Transverse colon (tissue), 4 donors: ENCODE measurements around the gene MSH3. TPM values are rescaled to one million over a fixed set of nuclear protein-coding genes. Genes with fewer than 3 reads are reported as not detected.

Experiments used
- DNase-seq: peaks from one replicate; pipeline ENCODE4 v3.0.0-alpha.2; 2019
- H3K27ac ChIP-seq, 4 donors: fragments of 200-600 bp; sonication (generic); 2 replicates each; pipeline ENCODE4 v1.5.1; 2016 to 2018; ENCODE audit warnings: inconsistent platforms in 4 of 4
- H3K27me3 ChIP-seq: fragments of 200-600 bp; sonication (generic); 2 replicates; pipeline ENCODE4 v1.5.1; 2017; ENCODE audit warnings: inconsistent platforms
- H3K36me3 ChIP-seq, 4 donors: fragments of 200-600 bp; sonication (generic); 2 replicates each; pipeline ENCODE4 v1.5.1; 2017 to 2019; ENCODE audit warnings: inconsistent platforms in 4 of 4
- H3K4me1 ChIP-seq, 4 donors: fragments of 200-600 bp; sonication (generic); 2 replicates each; pipeline ENCODE4 v1.5.1; 2017 to 2020; ENCODE audit warnings: inconsistent platforms in 4 of 4
- H3K4me3 ChIP-seq, 4 donors: fragments of 200-600 bp; sonication (generic); 1 replicate in 1 of 4; 2 replicates in 3 of 4; pipeline versions ENCODE4 v1.5.1 to v1.6.1; 2017 to 2019; ENCODE audit warnings: inconsistent platforms in 4 of 4
- H3K9me3 ChIP-seq, 2 donors: fragments of 200-600 bp; sonication (generic); 2 replicates each; pipeline ENCODE4 v1.5.1; 2017 to 2019; ENCODE audit warnings: inconsistent platforms in 2 of 2
- CTCF ChIP-seq, 5 experiments: fragments of 200-600 bp in 3 of 5; fragments of 450-650 bp in 2 of 5; sonication (generic) in 3 of 5; IDR thresholded peaks; 1 replicate in 2 of 5; 2 replicates in 3 of 5; pipeline ENCODE4 v1.5.1; 2016 to 2017; ENCODE audit warnings: antibody characterized with exemption in 5 of 5, inconsistent platforms in 3 of 5, mild to moderate bottlenecking in 2 of 5, moderate library complexity in 1 of 5
- EP300 ChIP-seq: sonication (generic); formaldehyde crosslinking; IDR thresholded peaks from one replicate; pipeline ENCODE4 v1.6.1; 2017; ENCODE audit warnings: antibody characterized with exemption, low read depth
- POLR2A ChIP-seq: fragments of 450-650 bp; IDR thresholded peaks from one replicate; pipeline ENCODE4 v1.6.1; 2016; ENCODE audit warnings: antibody characterized with exemption, mild to moderate bottlenecking, moderate library complexity
- POLR2AphosphoS5 ChIP-seq, 3 donors: sonication (generic); formaldehyde crosslinking; IDR thresholded peaks; one replicate each; pipeline ENCODE4 v1.6.1; 2016; ENCODE audit warnings: antibody characterized with exemption in 3 of 3
- WGBS, 2 donors: methylation state at CpG; one replicate each; pipeline ENCODE4 v1.1.5; 2018; ENCODE audit warnings: low coverage in 1 of 2; 5-methylcytosine and 5-hydroxymethylcytosine counted together
- in situ Hi-C, 4 donors: fragments of 200-750 bp; cut with MboI; loops; one replicate each; pipeline versions ENCODE4 v1.15.0 to v1.15.1; 2017; ENCODE audit warnings: low sequenced_read_pairs in 3 of 4, low pct_ligation_motif_present in 1 of 4, low pct_unique_long_range_greater_than_20kb in 1 of 4
- intact Hi-C: fragments of 100-400 bp; cut with DNase I; formaldehyde crosslinking; loops from one replicate; pipeline ENCODE4 v1.15.1; 2023; ENCODE audit warnings: low total_unique reads
- total RNA-seq, 4 donors: library from RNA; depleted of rRNA; stranded (reverse); fragments of >200 nt; gene quantifications; one replicate each; pipeline ENCODE4 v1.1.0, GENCODE V29; 2016

Gene MSH3
- total RNA-seq, 4 donors from 2014 or later = 6.4 to 22.2 (median 17.2) TPM

- Histone ChIP-seq H3K4me3 (no peak overlapping the region), H3K27ac (no peak overlapping the region), H3K4me1 (peaks cover 3 to 25% (median 4%) of the 10 kb centered on the region in 4 donors), H3K36me3 (no peaks in the 10 kb centered on the region), H3K27me3 (no peaks in the 10 kb centered on the region), H3K9me3 (no peaks in the 10 kb centered on the region)
- intact Hi-C loops (no loop called here), in situ Hi-C loops (loop anchor here in 2 of 4 donors (25.0 kb wide), 1 partner anchor 489 kb away; no protein-coding TSS in a partner anchor)
- whole genome bisulfite sequencing, 2 donors = 86 to 100% methylated on average over 1 to 5 of the region's 5 CpGs
- TF ChIP-seq POLR2AphosphoS5 (IDR thresholded peaks at IDR 0.05) (no peak), POLR2A (no peak)
- DNase-seq = no peak
Measured at GRCh38 chr5:80698369-80698768, 43.9 kb downstream of the MSH3 start.

GRCh38 chr5:80701597-80701996 lies 47.1 kb downstream of the MSH3 start:
- no peaks in the 10 kb centered on the region for H3K27me3 ChIP-seq
- in situ Hi-C loops (no loop called here), intact Hi-C loops (no loop called here)
- no peaks in the 10 kb centered on the region for H3K9me3 ChIP-seq
- DNase-seq = no peak
- H3K27ac ChIP-seq = no peak overlapping the region
- H3K36me3 ChIP-seq = no peaks in the 10 kb centered on the region
- WGBS, 2 donors = 61 to 94% methylated on average over 1 of the region's 1 CpG
- no peak overlapping the region for H3K4me3 ChIP-seq
- TF ChIP-seq POLR2A (no peak), CTCF (IDR thresholded peaks at IDR 0.05) (no peak), POLR2AphosphoS5 (IDR thresholded peaks at IDR 0.05) (no peak), EP300 (no peak)
- H3K4me1 ChIP-seq = peaks cover 1 to 16% (median 3%) of the 10 kb centered on the region in 4 donors

GRCh38 chr5:80703291-80703690 lies 48.8 kb downstream of the MSH3 start:
- H3K27ac ChIP-seq = no peak overlapping the region
- no peak for TF ChIP-seq POLR2AphosphoS5 (IDR thresholded peaks at IDR 0.05)
- TF ChIP-seq POLR2A = no peak
- no peak for TF ChIP-seq CTCF (IDR thresholded peaks at IDR 0.05)
- TF ChIP-seq EP300 = no peak
- peaks cover 0 to 4% (median 0%) of the 10 kb centered on the region in 4 donors for H3K36me3 ChIP-seq
- DNase-seq = no peak
- no peaks in the 10 kb centered on the region for H3K9me3 ChIP-seq
- in situ Hi-C loops (no loop called here), intact Hi-C loops (no loop called here)
- H3K4me3 ChIP-seq = no peak overlapping the region
- no peaks in the 10 kb centered on the region for H3K4me1 ChIP-seq
- no peaks in the 10 kb centered on the region for H3K27me3 ChIP-seq

- DNase-seq = no peak
- H3K27me3 ChIP-seq = no peaks in the 10 kb centered on the region
- WGBS, 2 donors = 72 to 86% methylated on average over 1 to 5 of the region's 5 CpGs
- H3K36me3 ChIP-seq = peaks cover 0 to 4% (median 0%) of the 10 kb centered on the region in 4 donors
- H3K27ac ChIP-seq = no peak overlapping the region
- TF ChIP-seq EP300 = no peak
- TF ChIP-seq CTCF (IDR thresholded peaks at IDR 0.05) = no peak
- no peak for TF ChIP-seq POLR2AphosphoS5 (IDR thresholded peaks at IDR 0.05)
- no peak for TF ChIP-seq POLR2A
- in situ Hi-C loops = no loop called here
- H3K4me1 ChIP-seq = no peaks in the 10 kb centered on the region
- H3K9me3 ChIP-seq = no peaks in the 10 kb centered on the region
- intact Hi-C loops = no loop called here
- no peak overlapping the region for H3K4me3 ChIP-seq
Measured at GRCh38 chr5:80703747-80704146, 49.3 kb downstream of the MSH3 start.

- H3K9me3 ChIP-seq = no peaks in the 10 kb centered on the region
- TF ChIP-seq POLR2A = no peak
- intact Hi-C loops (no loop called here), in situ Hi-C loops (no loop called here)
- no peak overlapping the region for H3K27ac ChIP-seq
- DNase-seq = no peak
- H3K36me3 ChIP-seq = peaks cover 0 to 4% (median 0%) of the 10 kb centered on the region in 4 donors
- no peak overlapping the region for H3K4me3 ChIP-seq
- 89 to 100% methylated on average over 1 of the region's 1 CpG for WGBS, 2 donors
- no peaks in the 10 kb centered on the region for H3K4me1 ChIP-seq
- no peaks in the 10 kb centered on the region for H3K27me3 ChIP-seq
Measured at GRCh38 chr5:80704221-80704620, 49.8 kb downstream of the MSH3 start.
